ENCODE data around the gene FOXI1. TPM values are rescaled to one million over a fixed set of nuclear protein-coding genes. Genes with fewer than 3 reads are reported as not detected.
"Not testable (repeated sequence)": the region's sequence is repeated elsewhere in the genome, so short reads cannot be mapped to it uniquely, and the experiment has no call there.

Gene FOXI1
- total RNA-seq, 1 donor from 2014 or later: not detected

- peaks cover 15% of the 10 kb centered on the region for H3K27me3 Mint-ChIP-seq
- DNase-seq (ENCODE audit: low spot score, unreplicated experiment): no peak
- no peaks in the 10 kb centered on the region for H3K4me1 Mint-ChIP-seq (ENCODE audit: low read depth)
- no peak overlapping the region for H3K4me3 Mint-ChIP-seq (ENCODE audit: low read depth)
- H3K27ac Mint-ChIP-seq: no peak overlapping the region
- TF ChIP-seq CTCF (IDR thresholded peaks at IDR 0.05; ENCODE audit: unreplicated experiment): no peak
- H3K36me3 Mint-ChIP-seq (ENCODE audit: insufficient read depth): no peaks in the 10 kb centered on the region
- no peaks in the 10 kb centered on the region for H3K9me3 Mint-ChIP-seq (ENCODE audit: low read depth)
Measured at GRCh38 chr5:170139786-170140335, 34.2 kb downstream of the FOXI1 start.

GRCh38 chr5:170141196-170141595, 35.5 kb downstream of the FOXI1 start:
- peaks cover 15% of the 10 kb centered on the region for H3K27me3 Mint-ChIP-seq
- H3K27ac Mint-ChIP-seq; H3K36me3 Mint-ChIP-seq (ENCODE audit: insufficient read depth); H3K9me3 Mint-ChIP-seq (ENCODE audit: low read depth); H3K4me1 Mint-ChIP-seq (ENCODE audit: low read depth); H3K4me3 Mint-ChIP-seq (ENCODE audit: low read depth); DNase-seq (ENCODE audit: low spot score, unreplicated experiment): not testable (repeated sequence)

GRCh38 chr5:170141636-170142035, 35.9 kb downstream of the FOXI1 start:
- Mint-ChIP-seq H3K4me1 (ENCODE audit: low read depth) (no peaks in the 10 kb centered on the region), H3K27ac (no peak overlapping the region), H3K4me3 (ENCODE audit: low read depth) (no peak overlapping the region), H3K27me3 (peaks cover 18% of the 10 kb centered on the region), H3K36me3 (ENCODE audit: insufficient read depth) (no peaks in the 10 kb centered on the region), H3K9me3 (ENCODE audit: low read depth) (no peaks in the 10 kb centered on the region)
- DNase-seq (ENCODE audit: low spot score, unreplicated experiment): no peak
- TF ChIP-seq CTCF (IDR thresholded peaks at IDR 0.05; ENCODE audit: unreplicated experiment): no peak

- DNase-seq (ENCODE audit: low spot score, unreplicated experiment): no peak
- no peaks in the 10 kb centered on the region for H3K36me3 Mint-ChIP-seq (ENCODE audit: insufficient read depth)
- TF ChIP-seq CTCF (IDR thresholded peaks at IDR 0.05; ENCODE audit: unreplicated experiment): no peak
- H3K4me1 Mint-ChIP-seq (ENCODE audit: low read depth): no peaks in the 10 kb centered on the region
- peaks cover 18% of the 10 kb centered on the region for H3K27me3 Mint-ChIP-seq
- H3K4me3 Mint-ChIP-seq (ENCODE audit: low read depth): no peak overlapping the region
- H3K27ac Mint-ChIP-seq: no peak overlapping the region
- no peaks in the 10 kb centered on the region for H3K9me3 Mint-ChIP-seq (ENCODE audit: low read depth)
Measured at GRCh38 chr5:170142196-170142595, 36.5 kb downstream of the FOXI1 start.

GRCh38 chr5:170143091-170143490, 37.4 kb downstream of the FOXI1 start:
- Mint-ChIP-seq H3K9me3 (ENCODE audit: low read depth) (no peaks in the 10 kb centered on the region), H3K4me1 (ENCODE audit: low read depth) (no peaks in the 10 kb centered on the region), H3K27ac (no peak overlapping the region), H3K4me3 (ENCODE audit: low read depth) (no peak overlapping the region), H3K36me3 (ENCODE audit: insufficient read depth) (no peaks in the 10 kb centered on the region), H3K27me3 (peaks cover 25% of the 10 kb centered on the region)
- TF ChIP-seq CTCF (IDR thresholded peaks at IDR 0.05; ENCODE audit: unreplicated experiment): no peak
- DNase-seq (ENCODE audit: low spot score, unreplicated experiment): no peak

- Mint-ChIP-seq H3K36me3 (ENCODE audit: insufficient read depth) (no peaks in the 10 kb centered on the region), H3K27me3 (peaks cover 25% of the 10 kb centered on the region), H3K27ac (no peak overlapping the region), H3K9me3 (ENCODE audit: low read depth) (no peaks in the 10 kb centered on the region), H3K4me1 (ENCODE audit: low read depth) (no peaks in the 10 kb centered on the region), H3K4me3 (ENCODE audit: low read depth) (no peak overlapping the region)
- no peak for TF ChIP-seq CTCF (IDR thresholded peaks at IDR 0.05; ENCODE audit: unreplicated experiment)
- no peak for DNase-seq (ENCODE audit: low spot score, unreplicated experiment)
Measured at GRCh38 chr5:170143710-170144109, 38.0 kb downstream of the FOXI1 start.
